HEK293T (cell line): ENCODE data around the gene GRID1.

Experiments
- CTCF ChIA-PET: fragments of 350-600 bp; formaldehyde crosslinking; extraction: SDS; loops from one replicate; lab custom pipeline; 2021; ENCODE audit warnings: antibody characterized with exemption, inconsistent platforms; lab: Yijun Ruan, JAX
- POLR2A ChIA-PET: fragments of 350-600 bp; formaldehyde crosslinking; extraction: SDS; loops from one replicate; lab custom pipeline; 2020; ENCODE audit warnings: antibody characterized with exemption, inconsistent platforms; lab: Yijun Ruan, JAX
- DNase-seq: peaks from one replicate; pipeline ENCODE4 v3.0.0; 2012; ENCODE audit warnings: mixed read lengths; ENCODE audit errors: extremely low spot score
- ARNT ChIP-seq: fragments of 450-650 bp; IDR thresholded peaks from 2 replicates; pipeline ENCODE4 v1.6.1; 2017; ENCODE audit warnings: mild to moderate bottlenecking
- BHLHE40 ChIP-seq: fragments of 450-650 bp; IDR thresholded peaks from 2 replicates; pipeline ENCODE4 v1.6.1; 2016; ENCODE audit warnings: mild to moderate bottlenecking, moderate library complexity, borderline replicate concordance
- CTBP1 ChIP-seq: fragments of 450-650 bp; IDR thresholded peaks from 2 replicates; pipeline ENCODE4 v1.6.1; 2016; ENCODE audit warnings: borderline replicate concordance
- ELF4 ChIP-seq: fragments of 450-650 bp; IDR thresholded peaks from 2 replicates; pipeline ENCODE4 v1.6.1; 2017; ENCODE audit warnings: antibody characterized with exemption
- FOXA1 ChIP-seq: fragments of 450-650 bp; IDR thresholded peaks from 2 replicates; pipeline ENCODE4 v1.6.1; 2016; ENCODE audit warnings: mild to moderate bottlenecking
- FOXK2 ChIP-seq: fragments of 450-650 bp; IDR thresholded peaks from 2 replicates; pipeline ENCODE4 v1.6.1; 2016; ENCODE audit warnings: mild to moderate bottlenecking
- FOXM1 ChIP-seq: fragments of 450-650 bp; IDR thresholded peaks from 2 replicates; pipeline ENCODE4 v1.6.1; 2017; ENCODE audit warnings: mild to moderate bottlenecking, borderline replicate concordance
- HDGF ChIP-seq: fragments of 450-650 bp; IDR thresholded peaks from 2 replicates; pipeline ENCODE4 v1.6.1; 2017; ENCODE audit warnings: antibody characterized with exemption, borderline replicate concordance
- L3MBTL2 ChIP-seq: fragments of 450-650 bp; conservative IDR thresholded peaks from 2 replicates; pipeline ENCODE4 v1.6.1; 2016; ENCODE audit warnings: mild to moderate bottlenecking
- LEF1 ChIP-seq: fragments of 450-650 bp; IDR thresholded peaks from 2 replicates; pipeline ENCODE4 v1.6.1; 2017; ENCODE audit warnings: mild to moderate bottlenecking, borderline replicate concordance
- NFRKB ChIP-seq: fragments of 450-650 bp; IDR thresholded peaks from 2 replicates; pipeline ENCODE4 v1.6.1; 2016; ENCODE audit warnings: mild to moderate bottlenecking, moderate library complexity
- PKNOX1 ChIP-seq: fragments of 450-650 bp; IDR thresholded peaks from 2 replicates; pipeline ENCODE4 v1.6.1; 2016
- SP1 ChIP-seq: fragments of 450-650 bp; IDR thresholded peaks from 2 replicates; pipeline ENCODE4 v1.6.1; 2017
- SUZ12 ChIP-seq: fragments of 450-650 bp; IDR thresholded peaks from 2 replicates; pipeline ENCODE4 v1.6.1; 2016; ENCODE audit warnings: mild to moderate bottlenecking
- TARDBP ChIP-seq: fragments of 450-650 bp; IDR thresholded peaks from 2 replicates; pipeline ENCODE4 v1.6.1; 2016
- ZNF384 ChIP-seq: fragments of 450-650 bp; IDR thresholded peaks from 2 replicates; pipeline ENCODE4 v1.6.1; 2016

The GRID1 gene

GRCh38 chr10:86044029-86044428 lies 322.6 kb downstream of the GRID1 start:
- TF ChIP-seq LEF1 (no peak), SUZ12 (no peak), FOXA1 (no peak)
- ChIA-PET POLR2A (no interaction called here), CTCF (no interaction called here)
- no peak for DNase-seq

DNA sequence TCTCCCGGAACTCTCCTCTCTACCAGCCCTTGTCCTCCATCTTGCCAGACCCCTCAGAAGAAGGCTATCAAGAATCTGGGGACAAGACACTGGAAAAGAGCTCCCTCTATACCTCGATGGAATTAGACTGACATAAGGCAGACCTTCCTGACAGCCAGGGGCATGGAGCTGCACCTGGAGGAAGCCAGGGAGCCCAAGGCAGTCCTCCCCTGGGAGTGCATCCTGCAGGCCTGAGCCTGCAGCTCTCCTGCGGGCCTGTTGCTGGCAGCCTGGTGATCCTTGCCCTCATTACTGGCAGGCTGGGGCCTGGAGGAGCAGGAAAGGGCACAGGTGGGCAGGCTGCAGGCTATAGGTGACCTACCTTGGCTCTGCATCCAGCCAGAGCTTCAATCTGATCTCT lies 323.4 kb downstream of the GRID1 start:
- ChIA-PET CTCF (no interaction called here), POLR2A (interaction anchor here (0.6 kb wide), 1 partner anchor 46 kb away, joined by 3 read pairs; no protein-coding TSS in a partner anchor)
- TF ChIP-seq SP1, result no peak
- TF ChIP-seq TARDBP, result no peak
- TF ChIP-seq SUZ12, result no peak
- TF ChIP-seq ZNF384, result no peak
- TF ChIP-seq NFRKB, result no peak
- TF ChIP-seq BHLHE40, result no peak
- no peak for TF ChIP-seq L3MBTL2
- no peak for TF ChIP-seq PKNOX1
- TF ChIP-seq ELF4, result no peak
- no peak for TF ChIP-seq FOXA1
- TF ChIP-seq HDGF, result no peak
- TF ChIP-seq FOXK2, result no peak
- no peak for TF ChIP-seq FOXM1
- no peak for TF ChIP-seq CTBP1
- TF ChIP-seq LEF1, result no peak
- no peak for TF ChIP-seq ARNT
- no peak for DNase-seq

- POLR2A ChIA-PET, result no interaction called here
- CTCF ChIA-PET, result no interaction called here
- no peak for DNase-seq
- TF ChIP-seq HDGF (no peak), ZNF384 (no peak), FOXK2 (no peak), NFRKB (no peak), L3MBTL2 (no peak), LEF1 (no peak), ELF4 (no peak), FOXA1 (no peak), SUZ12 (no peak), PKNOX1 (no peak), BHLHE40 (no peak), TARDBP (no peak), ARNT (no peak), FOXM1 (no peak), CTBP1 (no peak)
Observed at GRCh38 chr10:86042161-86042560, 324.4 kb downstream of the GRID1 start.

DNA sequence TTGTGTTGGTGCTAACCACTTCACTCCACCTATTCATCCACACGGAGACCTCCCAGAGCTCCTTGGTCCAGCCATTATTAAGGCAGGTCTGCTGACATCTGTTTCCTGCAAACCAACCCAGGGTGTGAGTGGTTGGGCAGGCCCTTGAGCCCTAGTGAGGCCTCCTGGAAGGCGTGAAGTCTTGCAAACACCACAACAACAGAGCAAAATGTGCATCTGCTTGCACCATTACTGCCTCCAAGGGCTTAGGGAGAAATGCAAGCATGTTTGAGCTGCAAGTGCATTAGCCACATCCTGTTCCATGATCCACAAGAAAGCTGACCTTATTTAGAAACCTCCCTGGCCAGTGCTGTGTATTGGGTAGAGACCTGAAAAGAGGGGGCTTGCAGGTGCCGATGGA lies 325.5 kb downstream of the GRID1 start:
- CTCF ChIA-PET, result no interaction called here
- TF ChIP-seq BHLHE40 (no peak), L3MBTL2 (no peak), PKNOX1 (no peak), TARDBP (no peak)
- POLR2A ChIA-PET, result no interaction called here
- no peak for DNase-seq

- no peak for DNase-seq
- ChIA-PET POLR2A (no interaction called here), CTCF (no interaction called here)
- TF ChIP-seq ELF4 (no peak), CTBP1 (no peak), ZNF384 (no peak), SUZ12 (no peak), FOXM1 (no peak)
Observed at GRCh38 chr10:86038371-86038770, 328.2 kb downstream of the GRID1 start.

- TF ChIP-seq ZNF384, result no peak
- no peak for TF ChIP-seq ARNT
- TF ChIP-seq ELF4, result no peak
- TF ChIP-seq FOXA1, result no peak
- no peak for TF ChIP-seq CTBP1
- TF ChIP-seq FOXK2, result no peak
- no peak for TF ChIP-seq L3MBTL2
- TF ChIP-seq NFRKB, result no peak
- TF ChIP-seq BHLHE40, result no peak
- no peak for TF ChIP-seq HDGF
- no peak for TF ChIP-seq PKNOX1
- TF ChIP-seq FOXM1, result no peak
- TF ChIP-seq SUZ12, result no peak
- TF ChIP-seq TARDBP, result no peak
- no peak for TF ChIP-seq SP1
- TF ChIP-seq LEF1, result no peak
- CTCF ChIA-PET, result no interaction called here
- no peak for DNase-seq
- POLR2A ChIA-PET, result no interaction called here
Observed at GRCh38 chr10:86037096-86037495, 329.5 kb downstream of the GRID1 start.

- no peak for TF ChIP-seq BHLHE40
- TF ChIP-seq FOXM1, result no peak
- TF ChIP-seq CTBP1, result no peak
- no peak for TF ChIP-seq TARDBP
- TF ChIP-seq SUZ12, result no peak
- no peak for TF ChIP-seq LEF1
- TF ChIP-seq FOXK2, result no peak
- no peak for TF ChIP-seq HDGF
- no peak for TF ChIP-seq NFRKB
- TF ChIP-seq PKNOX1, result no peak
- TF ChIP-seq L3MBTL2, result no peak
- TF ChIP-seq SP1, result no peak
- no peak for TF ChIP-seq FOXA1
- TF ChIP-seq ELF4, result no peak
- TF ChIP-seq ZNF384, result no peak
- TF ChIP-seq ARNT, result no peak
- DNase-seq, result no peak
- ChIA-PET POLR2A (no interaction called here), CTCF (no interaction called here)
Observed at GRCh38 chr10:86036544-86036831, 330.1 kb downstream of the GRID1 start.
